Panc1 (cell line): ENCODE measurements around the gene ANKMY1. TPM values are rescaled to one million over a fixed set of nuclear protein-coding genes. Genes with fewer than 3 reads are reported as not detected.

ENCODE experiments used
- ATAC-seq: fragments of 200-7000 bp; cut with Tn5 transposase; 2 replicates; pipeline ENCODE4 v1.9.1; 2020; ENCODE audit warnings: mild to moderate bottlenecking, moderate library complexity
- BruUV-seq: library from RNA; stranded (reverse); fragments of 400-500 nt; replicated peaks from 2 replicates; lab custom pipeline; 2021; lab: Mats Ljungman, UMichigan
- CTCF ChIA-PET: fragments of 300-600 bp; sonication (Branson Sonifier 250); formaldehyde crosslinking; loops from one replicate; lab custom pipeline; 2022; ENCODE audit warnings: antibody characterized with exemption; lab: Charles Lee
- POLR2A ChIA-PET: fragments of 300-600 bp; sonication (Branson Sonifier 250); formaldehyde crosslinking; loops from one replicate; lab custom pipeline; 2022; ENCODE audit warnings: antibody characterized with exemption; lab: Charles Lee
- DNase-seq: peaks from one replicate; pipeline ENCODE4 v3.0.0-alpha.2; 2010; ENCODE audit warnings: low read depth, low spot score
- H3K27ac ChIP-seq: 2 replicates; pipeline ENCODE4 v1.5.1; 2011; ENCODE audit warnings: mild to moderate bottlenecking, low read length, inconsistent platforms
- H3K27me3 ChIP-seq: fragments of 200-500 bp; sonication (Bioruptor generic); 2 replicates; pipeline ENCODE4 v1.6.0; 2014; ENCODE audit warnings: low read length, inconsistent platforms; ENCODE audit not compliant: control insufficient read depth, insufficient read depth
- H3K36me3 ChIP-seq: fragments of 200-500 bp; sonication (Bioruptor generic); 2 replicates; pipeline ENCODE4 v1.5.1; 2014; ENCODE audit warnings: inconsistent platforms, mild to moderate bottlenecking, low read length, moderate library complexity; ENCODE audit not compliant: control insufficient read depth, insufficient read depth
- H3K4me1 ChIP-seq: 2 replicates; pipeline ENCODE4 v1.5.1; 2011; ENCODE audit warnings: inconsistent platforms, mild to moderate bottlenecking, low read length, moderate library complexity; ENCODE audit not compliant: control insufficient read depth, insufficient read depth
- H3K4me3 ChIP-seq, 2 experiments: 2 replicates each; pipeline ENCODE4 v1.5.1; 2011 to 2012; ENCODE audit warnings: low read depth in 2 of 2, low read length in 2 of 2, mild to moderate bottlenecking in 2 of 2, inconsistent platforms in 1 of 2, moderate library complexity in 1 of 2
- H3K9me3 ChIP-seq: fragments of 200-500 bp; sonication (Bioruptor generic); 2 replicates; pipeline ENCODE4 v1.5.1; 2014; ENCODE audit warnings: low read depth, mild to moderate bottlenecking, inconsistent platforms, low read length, moderate library complexity; ENCODE audit not compliant: control insufficient read depth, insufficient read depth
- CTCF ChIP-seq: fragments of 450-650 bp; IDR thresholded peaks from 2 replicates; pipeline ENCODE4 v1.5.1; 2017; ENCODE audit warnings: mild to moderate bottlenecking
- POLR2AphosphoS5 ChIP-seq: IDR thresholded peaks from 2 replicates; pipeline ENCODE4 v1.6.1; 2012; ENCODE audit warnings: mild to moderate bottlenecking, low read depth, low read length, moderate library complexity
- REST ChIP-seq, 2 experiments: IDR thresholded peaks; 2 replicates each; pipeline ENCODE4 v1.6.1; 2011 to 2012; ENCODE audit warnings: low read depth in 2 of 2, control low read depth in 1 of 2, low read length in 1 of 2, mild to moderate bottlenecking in 1 of 2, moderate library complexity in 1 of 2; ENCODE audit not compliant: insufficient read depth in 1 of 2
- SIN3A ChIP-seq: IDR thresholded peaks from 2 replicates; pipeline ENCODE4 v1.6.1; 2012; ENCODE audit warnings: low read depth, mild to moderate bottlenecking, low read length, moderate library complexity, borderline replicate concordance; ENCODE audit not compliant: insufficient read depth
- TCF7L2 ChIP-seq: IDR thresholded peaks from 2 replicates; pipeline ENCODE4 v1.6.1; 2011; ENCODE audit warnings: mild to moderate bottlenecking, low read depth, low read length, inconsistent platforms
- in situ Hi-C: cut with HindIII; loops from 2 replicates; pipeline ENCODE4 v1.10.0; 2016; ENCODE audit warnings: low sequenced_read_pairs, low pct_unique_long_range_greater_than_20kb
- intact Hi-C: fragments of 100-400 bp; cut with micrococcal nuclease; formaldehyde crosslinking; loops from one replicate; pipeline ENCODE4 v1.10.0; 2022; ENCODE audit not compliant: unreplicated experiment
- total RNA-seq: library from RNA; stranded (reverse); gene quantifications from one replicate; pipeline ENCODE4 v1.2.1, GENCODE V29; 2021; ENCODE audit not compliant: unreplicated experiment

Gene ANKMY1
- total RNA-seq, 1 experiment from 2014 or later, result 19.5 TPM

- Histone ChIP-seq H3K4me1 (no peaks in the 10 kb centered on the region), H3K27me3 (no peaks in the 10 kb centered on the region), H3K36me3 (no peaks in the 10 kb centered on the region), H3K4me3 (no peak overlapping the region), H3K27ac (no peak overlapping the region), H3K9me3 (no peaks in the 10 kb centered on the region)
- intact Hi-C loops, result no loop called here
- CTCF ChIA-PET, result no interaction called here
- ATAC-seq, result no peak
- in situ Hi-C loops, result no loop called here
- DNase-seq, result no peak
- no TSS peak for BruUV-seq
- POLR2A ChIA-PET, result no interaction called here
- no peak for TF ChIP-seq TCF7L2
- no peak for TF ChIP-seq REST (IDR thresholded peaks at IDR 0.05; ENCODE audit: insufficient read depth in 1 of 2, low read depth in 2 of 2, low read length in 1 of 2)
These were observed 51.3 kb downstream of the ANKMY1 start for GRCh38 chr2:240506406-240507059.

- H3K4me3 ChIP-seq, result no peak overlapping the region
- intact Hi-C loops (no loop called here), in situ Hi-C loops (no loop called here)
- no peak overlapping the region for H3K27ac ChIP-seq
- H3K36me3 ChIP-seq, result no peaks in the 10 kb centered on the region
- no peak for DNase-seq
- H3K27me3 ChIP-seq, result no peaks in the 10 kb centered on the region
- CTCF ChIA-PET, result no interaction called here
- no peaks in the 10 kb centered on the region for H3K9me3 ChIP-seq
- TF ChIP-seq REST (IDR thresholded peaks at IDR 0.05; ENCODE audit: insufficient read depth in 1 of 2, low read depth in 2 of 2, low read length in 1 of 2) (no peak), TCF7L2 (no peak), SIN3A (no peak), POLR2AphosphoS5 (no peak), CTCF (no peak)
- BruUV-seq, result no TSS peak
- no peaks in the 10 kb centered on the region for H3K4me1 ChIP-seq
- POLR2A ChIA-PET, result no interaction called here
- no peak for ATAC-seq
These were observed 51.9 kb downstream of the ANKMY1 start for GRCh38 chr2:240505910-240506309.
